Gastroesophageal sphincter (tissue), 3 donors: ENCODE measurements around the gene CLIP4.
A peak's percentile ranks its signal among the peaks of the same experiment; 100 is the strongest.

Source experiments
- CTCF ChIP-seq, 4 experiments: fragments of 200-600 bp in 2 of 4; fragments of 450-650 bp in 2 of 4; sonication (generic) in 1 of 4; IDR thresholded peaks; one replicate each; pipeline ENCODE4 v1.5.1; 2017 to 2019; ENCODE audit warnings: antibody characterized with exemption in 4 of 4, mild to moderate bottlenecking in 2 of 4, moderate library complexity in 2 of 4
- POLR2A ChIP-seq, 2 donors: fragments of 450-650 bp; IDR thresholded peaks; one replicate each; pipeline ENCODE4 v1.6.1; 2017; ENCODE audit warnings: antibody characterized with exemption in 2 of 2, mild to moderate bottlenecking in 2 of 2, moderate library complexity in 1 of 2

GRCh38 chr2:29238497-29238896, 123.3 kb downstream of the CLIP4 start:
- TF ChIP-seq CTCF (IDR thresholded peaks at IDR 0.05) (peak in 2 of 4 experiments; percentile 24 to 39), POLR2A (IDR thresholded peaks at IDR 0.05) (no peak)
